Stimulated activated CD8-positive, alpha-beta memory T cell treated with anti-CD3 and anti-CD28 coated beads, Interleukin-12 subunit alpha, Interleukin-12 subunit beta, amount 100 ng/mL, for 4 hours (primary cell): Measurements from ENCODE around the gene MDH1.

Experiments
- DNase-seq: peaks from one replicate; pipeline ENCODE4 v3.0.0-alpha.2; 2020; ENCODE audit warnings: low read depth

The MDH1 gene

GRCh38 chr2:63639344-63639743 is 50.6 kb downstream of the MDH1 start:
- DNase-seq, result no peak

- DNase-seq, result no peak
Measured at GRCh38 chr2:63642946-63643345, 54.2 kb downstream of the MDH1 start.

- no peak for DNase-seq
Measured at GRCh38 chr2:63643486-63643885, 54.7 kb downstream of the MDH1 start.

DNA sequence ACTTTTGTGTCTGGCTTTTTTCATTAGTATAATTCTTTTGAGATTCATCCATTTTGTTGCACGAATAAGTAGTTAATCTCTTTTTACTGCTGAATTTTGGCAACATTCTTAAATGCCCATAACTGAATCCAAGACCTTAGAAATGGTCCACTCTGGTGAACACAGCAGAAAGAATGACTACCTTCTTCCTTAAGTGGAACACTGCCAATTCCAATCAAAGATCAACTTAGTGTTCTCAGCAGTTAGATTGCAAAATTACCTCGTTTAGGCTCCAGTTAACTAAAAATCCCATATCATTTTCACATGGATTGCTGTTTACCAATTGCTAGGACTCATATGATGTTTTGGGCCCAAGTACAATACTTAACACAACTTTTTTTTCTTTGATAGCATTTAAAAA is 59.9 kb downstream of the MDH1 start:
- no peak for DNase-seq

- no peak for DNase-seq
Measured at GRCh38 chr2:63649829-63650228, 61.1 kb downstream of the MDH1 start.

- no peak for DNase-seq
Measured at GRCh38 chr2:63650756-63651155, 62.0 kb downstream of the MDH1 start.

DNA sequence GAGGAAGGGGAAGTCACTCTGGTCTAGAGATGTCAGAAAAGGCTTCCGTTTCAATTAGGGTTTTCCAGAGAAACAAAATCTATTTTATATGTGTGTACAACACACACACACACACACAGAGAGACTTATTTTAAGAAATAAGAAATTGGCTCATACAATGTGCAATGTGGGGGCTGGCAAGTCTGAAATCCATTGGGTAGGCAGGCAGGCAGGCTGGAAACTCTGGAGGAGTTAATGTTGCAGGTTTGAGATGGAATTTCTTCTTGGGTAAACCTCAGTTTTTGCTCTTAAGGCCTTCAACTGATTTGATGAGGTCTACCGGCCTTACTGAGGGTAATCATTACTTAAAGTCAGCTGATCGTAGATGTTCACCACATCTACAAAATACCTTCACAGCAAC is 62.6 kb downstream of the MDH1 start:
- DNase-seq, result no peak

GRCh38 chr2:63651861-63652651 is 63.3 kb downstream of the MDH1 start:
- DNase-seq, result no peak

- no peak for DNase-seq
Measured at GRCh38 chr2:63652652-63652985, 63.9 kb downstream of the MDH1 start.

DNA sequence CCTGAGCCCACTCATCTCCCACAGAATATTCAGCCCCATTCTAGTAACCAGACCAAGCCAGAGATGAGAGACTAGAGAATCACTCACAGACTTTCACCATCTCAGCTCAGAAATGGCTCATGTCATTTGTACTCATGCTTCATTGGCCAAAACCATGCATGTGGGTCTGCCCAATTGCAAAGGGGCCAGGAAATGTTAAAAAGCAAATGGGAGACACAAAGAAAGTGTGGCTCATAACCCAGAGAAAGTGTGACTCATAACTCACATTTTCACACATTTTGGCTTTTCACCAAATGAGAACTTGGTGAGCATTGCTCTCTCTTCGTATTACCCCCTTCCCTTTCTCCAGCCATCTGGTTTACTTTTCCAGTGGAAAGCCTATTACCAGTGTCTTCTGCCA is 66.2 kb downstream of the MDH1 start:
- no peak for DNase-seq
